Stomach (tissue), 4 donors: ENCODE measurements around the gene ARL1.

Experiments
- POLR2A ChIP-seq, 4 donors: fragments of 450-650 bp; IDR thresholded peaks; one replicate each; pipeline ENCODE4 v1.6.1; 2016; ENCODE audit warnings: antibody characterized with exemption in 4 of 4, control low read depth in 2 of 4, mild to moderate bottlenecking in 1 of 4, moderate library complexity in 1 of 4
- POLR2AphosphoS5 ChIP-seq, 3 donors: sonication (generic); formaldehyde crosslinking; IDR thresholded peaks; one replicate each; pipeline ENCODE4 v1.6.1; 2016; ENCODE audit warnings: antibody characterized with exemption in 3 of 3
- TF ChIP-seq, protein P1 (sequence below), 7 experiments: fragments of 450-650 bp in 4 of 7; fragments of 200-600 bp in 3 of 7; sonication (generic) in 3 of 7; IDR thresholded peaks; one replicate each; pipeline ENCODE4 v1.5.1; 2016 to 2019; ENCODE audit warnings: antibody characterized with exemption in 7 of 7, control low read depth in 2 of 7, mild to moderate bottlenecking in 1 of 7

DNA sequence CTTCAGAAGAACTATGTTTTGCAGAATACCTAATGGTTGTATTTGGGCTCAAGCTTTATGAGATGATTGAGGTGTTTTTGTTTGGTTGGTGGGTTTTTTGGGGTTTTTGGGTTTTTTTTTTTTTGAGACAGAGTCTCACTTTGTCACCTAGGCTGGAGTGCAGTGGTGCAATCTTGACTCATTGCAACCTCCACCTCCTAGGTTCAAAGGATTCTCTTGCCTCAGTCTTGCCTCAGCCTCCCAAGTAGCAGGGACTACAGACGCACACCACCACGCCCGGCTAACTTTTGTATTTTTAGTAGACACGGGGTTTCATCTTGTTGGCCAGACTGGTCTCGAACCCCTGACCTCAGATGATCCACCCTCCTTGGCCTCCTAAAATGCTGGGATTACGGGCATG lies 39.6 kb downstream of the ARL1 start:
- TF ChIP-seq, protein P1, sequence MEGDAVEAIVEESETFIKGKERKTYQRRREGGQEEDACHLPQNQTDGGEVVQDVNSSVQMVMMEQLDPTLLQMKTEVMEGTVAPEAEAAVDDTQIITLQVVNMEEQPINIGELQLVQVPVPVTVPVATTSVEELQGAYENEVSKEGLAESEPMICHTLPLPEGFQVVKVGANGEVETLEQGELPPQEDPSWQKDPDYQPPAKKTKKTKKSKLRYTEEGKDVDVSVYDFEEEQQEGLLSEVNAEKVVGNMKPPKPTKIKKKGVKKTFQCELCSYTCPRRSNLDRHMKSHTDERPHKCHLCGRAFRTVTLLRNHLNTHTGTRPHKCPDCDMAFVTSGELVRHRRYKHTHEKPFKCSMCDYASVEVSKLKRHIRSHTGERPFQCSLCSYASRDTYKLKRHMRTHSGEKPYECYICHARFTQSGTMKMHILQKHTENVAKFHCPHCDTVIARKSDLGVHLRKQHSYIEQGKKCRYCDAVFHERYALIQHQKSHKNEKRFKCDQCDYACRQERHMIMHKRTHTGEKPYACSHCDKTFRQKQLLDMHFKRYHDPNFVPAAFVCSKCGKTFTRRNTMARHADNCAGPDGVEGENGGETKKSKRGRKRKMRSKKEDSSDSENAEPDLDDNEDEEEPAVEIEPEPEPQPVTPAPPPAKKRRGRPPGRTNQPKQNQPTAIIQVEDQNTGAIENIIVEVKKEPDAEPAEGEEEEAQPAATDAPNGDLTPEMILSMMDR (IDR thresholded peaks at IDR 0.05) = no peak
- TF ChIP-seq POLR2A (IDR thresholded peaks at IDR 0.05) (no peak), POLR2AphosphoS5 (IDR thresholded peaks at IDR 0.05) (no peak)
